HL-60 (cell line): ENCODE results near the gene ZNF346.
"Not testable (repeated sequence)": the region's sequence is repeated elsewhere in the genome, so short reads cannot be mapped to it uniquely, and the experiment has no call there.

Source experiments
- DNase-seq, 2 experiments: peaks; one replicate each; pipeline ENCODE4 v3.0.0-alpha.2; 2010 to 2020; ENCODE audit warnings: low read depth in 1 of 2, low spot score in 1 of 2
- H3K27ac ChIP-seq: fragments of 250-450 bp; sonication (Bioruptor Pico); replicated peaks from 2 replicates; pipeline ENCODE4 v1.5.1; 2020; ENCODE audit warnings: mild to moderate bottlenecking, moderate library complexity
- H3K27me3 ChIP-seq: fragments of 250-450 bp; sonication (Bioruptor Pico); 2 replicates; pipeline ENCODE4 v1.5.1; 2021; ENCODE audit warnings: mild to moderate bottlenecking, moderate library complexity; ENCODE audit not compliant: insufficient read depth, poor library complexity, severe bottlenecking
- H3K4me3 ChIP-seq: replicated peaks from 2 replicates; pipeline ENCODE4 v1.5.1; 2011; ENCODE audit warnings: mild to moderate bottlenecking, control low read depth, low read length; ENCODE audit not compliant: insufficient read depth
- CTCF ChIP-seq: IDR thresholded peaks from one replicate; pipeline ENCODE4 v1.5.1; 2011; ENCODE audit warnings: low read length, control low read depth, inconsistent platforms; ENCODE audit not compliant: insufficient read depth
- GABPA ChIP-seq: IDR thresholded peaks from 2 replicates; pipeline ENCODE4 v1.6.1; 2012; ENCODE audit warnings: low read depth
- POLR2AphosphoS5 ChIP-seq: IDR thresholded peaks from 2 replicates; pipeline ENCODE4 v1.6.1; 2012; ENCODE audit warnings: low read depth
- REST ChIP-seq: IDR thresholded peaks from 2 replicates; pipeline ENCODE4 v1.6.1; 2012; ENCODE audit warnings: low read depth; ENCODE audit not compliant: insufficient replicate concordance
- SPI1 ChIP-seq: IDR thresholded peaks from 2 replicates; pipeline ENCODE4 v1.6.1; 2012; ENCODE audit warnings: low read depth, mild to moderate bottlenecking, borderline replicate concordance
- long read RNA-seq: library from polyadenylated mRNA; unstranded; transcript quantifications from one replicate; pipeline ENCODE4 v2.0.0, GENCODE V29; 2020

Gene ZNF346
- long read RNA-seq, transcript ZNF346-201 (7 exons, 2,314 nt): major isoform, 83 of 146 reads
- long read RNA-seq, transcript ZNF346-210 (5 exons, 977 nt): minor isoform, 5 of 146 reads
- long read RNA-seq, partial matches to known transcripts: 4 of 146 reads
- long read RNA-seq, other reads (novel, unspliced or antisense): 53 of 146 reads

GRCh38 chr5:177022386-177023302, at the start of gene ZNF346:
Gene ZNF346, plus strand, starts transcription at chr5:177022696. Its CDS starts 43 bp downstream, at chr5:177022739.
- peak within 1 kb of the TSS; percentile 77 for H3K27ac ChIP-seq
- no peak for TF ChIP-seq SPI1
- TF ChIP-seq REST: peak; percentile 47
- peak; percentile 75 for TF ChIP-seq POLR2AphosphoS5
- no peak for TF ChIP-seq CTCF
- TF ChIP-seq GABPA: no peak
- no peaks in the 10 kb centered on the region for H3K27me3 ChIP-seq
- peak within 1 kb of the TSS; percentile 90 for H3K4me3 ChIP-seq
- peak; percentile 89 to 94 for DNase-seq

GRCh38 chr5:176979669-176980068, 42.8 kb upstream of the ZNF346 start:
- no peaks in the 10 kb centered on the region for H3K27me3 ChIP-seq
- no peak overlapping the region for H3K27ac ChIP-seq
- no peak overlapping the region for H3K4me3 ChIP-seq
- TF ChIP-seq POLR2AphosphoS5: no peak
- TF ChIP-seq REST: no peak
- TF ChIP-seq GABPA: no peak
- no peak for TF ChIP-seq SPI1
- TF ChIP-seq CTCF: no peak
- no peak for DNase-seq

GRCh38 chr5:176980818-176981217, 41.7 kb upstream of the ZNF346 start:
- Histone ChIP-seq H3K27me3 (no peaks in the 10 kb centered on the region), H3K27ac (no peak overlapping the region), H3K4me3 (no peak overlapping the region)
- TF ChIP-seq CTCF (no peak), POLR2AphosphoS5 (no peak), REST (no peak), SPI1 (no peak), GABPA (no peak)
- DNase-seq: no peak

- H3K4me3 ChIP-seq, H3K27me3 ChIP-seq, DNase-seq, H3K27ac ChIP-seq: not testable (repeated sequence)
Measured at GRCh38 chr5:176983112-176983511, 39.4 kb upstream of the ZNF346 start.

- H3K27me3 ChIP-seq, H3K4me3 ChIP-seq, DNase-seq, H3K27ac ChIP-seq: not testable (repeated sequence)
Measured at GRCh38 chr5:176983593-176983992, 38.9 kb upstream of the ZNF346 start.

- not testable (repeated sequence) for H3K4me3 ChIP-seq, H3K27ac ChIP-seq, H3K27me3 ChIP-seq, DNase-seq
Measured at GRCh38 chr5:176984176-176984575, 38.3 kb upstream of the ZNF346 start.
